ENCODE measurements around the gene RAB13.

GRCh38 chr1:153939476-153939875 lies 46.7 kb downstream of the RAB13 start:
- TF ChIP-seq, protein P1, sequence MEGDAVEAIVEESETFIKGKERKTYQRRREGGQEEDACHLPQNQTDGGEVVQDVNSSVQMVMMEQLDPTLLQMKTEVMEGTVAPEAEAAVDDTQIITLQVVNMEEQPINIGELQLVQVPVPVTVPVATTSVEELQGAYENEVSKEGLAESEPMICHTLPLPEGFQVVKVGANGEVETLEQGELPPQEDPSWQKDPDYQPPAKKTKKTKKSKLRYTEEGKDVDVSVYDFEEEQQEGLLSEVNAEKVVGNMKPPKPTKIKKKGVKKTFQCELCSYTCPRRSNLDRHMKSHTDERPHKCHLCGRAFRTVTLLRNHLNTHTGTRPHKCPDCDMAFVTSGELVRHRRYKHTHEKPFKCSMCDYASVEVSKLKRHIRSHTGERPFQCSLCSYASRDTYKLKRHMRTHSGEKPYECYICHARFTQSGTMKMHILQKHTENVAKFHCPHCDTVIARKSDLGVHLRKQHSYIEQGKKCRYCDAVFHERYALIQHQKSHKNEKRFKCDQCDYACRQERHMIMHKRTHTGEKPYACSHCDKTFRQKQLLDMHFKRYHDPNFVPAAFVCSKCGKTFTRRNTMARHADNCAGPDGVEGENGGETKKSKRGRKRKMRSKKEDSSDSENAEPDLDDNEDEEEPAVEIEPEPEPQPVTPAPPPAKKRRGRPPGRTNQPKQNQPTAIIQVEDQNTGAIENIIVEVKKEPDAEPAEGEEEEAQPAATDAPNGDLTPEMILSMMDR (conservative IDR thresholded peaks at IDR 0.05), result no peak
- no peak for TF ChIP-seq ZFX (IDR thresholded peaks at IDR 0.05)

Data from C4-2B (cell line).